GM13977 (cell line): Measurements from ENCODE around the gene NUP93.

Experiments
- DNase-seq: peaks from one replicate; pipeline ENCODE4 v3.0.0; 2012; ENCODE audit warnings: low spot score
- in situ Hi-C: fragments of 300-500 bp; cut with MboI; formaldehyde crosslinking; loops from one replicate; pipeline ENCODE4 v1.12.0; 2022; ENCODE audit warnings: low sequenced_read_pairs, low pct_unique_long_range_greater_than_20kb, mixed read lengths, inconsistent platforms; ENCODE audit not compliant: unreplicated experiment
- TF ChIP-seq, protein P1 (sequence below): IDR thresholded peaks from 2 replicates; pipeline ENCODE4 v1.5.1; 2012; ENCODE audit warnings: mild to moderate bottlenecking, control low read depth; ENCODE audit not compliant: insufficient read depth; ENCODE audit errors: extremely low read depth, missing control alignments

The NUP93 gene

DNA sequence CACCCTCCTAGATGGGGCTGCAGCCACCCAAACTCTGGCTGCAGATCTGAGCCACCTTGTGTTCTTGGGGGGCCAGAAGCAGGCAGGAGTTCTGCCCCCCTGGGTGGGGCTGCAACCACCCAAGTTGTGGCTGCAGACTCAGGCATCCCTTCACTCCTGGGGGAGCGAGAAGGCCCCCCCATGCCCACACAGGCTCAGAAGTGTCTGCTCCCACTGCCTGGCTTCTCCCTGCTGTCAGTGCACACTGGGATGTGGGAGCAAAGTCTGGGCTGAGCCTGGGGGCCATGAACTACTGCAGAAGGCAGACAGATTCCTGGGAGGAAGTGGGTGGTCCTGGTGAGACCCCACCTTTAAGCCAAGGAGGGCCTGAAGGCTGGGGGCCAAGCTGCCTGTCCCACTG lies 34.7 kb upstream of the NUP93 start:
- DNase-seq = no peak
- TF ChIP-seq, protein P1, sequence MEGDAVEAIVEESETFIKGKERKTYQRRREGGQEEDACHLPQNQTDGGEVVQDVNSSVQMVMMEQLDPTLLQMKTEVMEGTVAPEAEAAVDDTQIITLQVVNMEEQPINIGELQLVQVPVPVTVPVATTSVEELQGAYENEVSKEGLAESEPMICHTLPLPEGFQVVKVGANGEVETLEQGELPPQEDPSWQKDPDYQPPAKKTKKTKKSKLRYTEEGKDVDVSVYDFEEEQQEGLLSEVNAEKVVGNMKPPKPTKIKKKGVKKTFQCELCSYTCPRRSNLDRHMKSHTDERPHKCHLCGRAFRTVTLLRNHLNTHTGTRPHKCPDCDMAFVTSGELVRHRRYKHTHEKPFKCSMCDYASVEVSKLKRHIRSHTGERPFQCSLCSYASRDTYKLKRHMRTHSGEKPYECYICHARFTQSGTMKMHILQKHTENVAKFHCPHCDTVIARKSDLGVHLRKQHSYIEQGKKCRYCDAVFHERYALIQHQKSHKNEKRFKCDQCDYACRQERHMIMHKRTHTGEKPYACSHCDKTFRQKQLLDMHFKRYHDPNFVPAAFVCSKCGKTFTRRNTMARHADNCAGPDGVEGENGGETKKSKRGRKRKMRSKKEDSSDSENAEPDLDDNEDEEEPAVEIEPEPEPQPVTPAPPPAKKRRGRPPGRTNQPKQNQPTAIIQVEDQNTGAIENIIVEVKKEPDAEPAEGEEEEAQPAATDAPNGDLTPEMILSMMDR = no peak
- in situ Hi-C loops = no loop called here

DNA sequence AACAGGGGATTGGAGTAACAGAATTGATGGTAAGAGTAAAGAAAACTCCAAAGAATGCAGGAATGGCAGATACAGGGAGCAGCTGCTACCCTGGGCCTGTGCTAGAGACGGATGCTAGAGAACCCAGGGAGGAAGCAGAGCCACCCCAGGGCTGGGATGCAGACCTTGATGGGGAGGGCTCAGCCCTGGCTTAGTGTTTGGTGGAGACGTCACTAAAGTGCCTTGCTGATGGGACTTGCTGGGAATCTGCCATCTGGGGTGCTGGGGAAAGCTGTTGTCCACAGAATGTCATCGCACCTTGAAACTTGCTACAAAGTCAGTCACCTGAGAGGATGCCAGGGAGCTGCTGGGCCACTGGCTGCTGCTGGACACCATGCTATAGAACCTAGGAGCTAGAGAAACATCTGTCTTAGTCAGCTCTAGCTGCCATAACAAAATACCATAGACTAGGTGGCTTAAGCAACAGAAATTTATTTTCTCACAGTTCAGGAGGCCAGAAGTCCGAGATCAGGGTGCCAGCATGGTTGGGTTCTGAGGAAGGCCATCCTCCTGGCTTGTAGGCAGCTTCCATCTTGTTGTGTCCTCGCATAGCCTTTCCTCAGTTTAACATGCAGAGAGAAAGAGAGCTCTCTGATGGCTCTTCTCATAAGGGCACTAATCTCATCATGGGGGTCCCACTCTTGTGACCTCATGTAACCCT lies 32.3 kb upstream of the NUP93 start:
- in situ Hi-C loops = no loop called here

DNA sequence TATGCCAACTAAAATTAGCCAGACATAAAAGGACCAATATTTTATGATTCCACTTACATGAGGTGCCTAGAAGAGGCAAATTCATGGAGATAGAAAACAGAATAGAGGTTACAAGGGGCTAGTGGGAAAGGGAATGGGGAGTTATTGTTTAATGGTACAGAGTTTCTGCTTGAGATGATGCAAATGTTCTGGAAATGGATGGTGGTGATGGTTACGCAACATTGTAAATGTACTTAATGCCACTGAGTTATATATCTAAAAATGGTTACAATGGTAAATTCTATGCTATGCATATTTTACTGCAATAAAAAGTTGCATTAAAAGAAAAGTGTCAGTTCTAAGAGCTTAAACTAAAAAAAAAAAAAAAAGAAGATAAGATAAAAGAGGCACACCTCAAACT lies 29.7 kb upstream of the NUP93 start:
- in situ Hi-C loops = loop anchor here (10.0 kb wide), 1 partner anchor 125 kb away; no protein-coding TSS in a partner anchor
- DNase-seq = no peak
- TF ChIP-seq, protein P1 = no peak

More for the DNA sequence above, 32.3 kb upstream of the NUP93 start:
- TF ChIP-seq, protein P1 = no peak
- DNase-seq = no peak

DNA sequence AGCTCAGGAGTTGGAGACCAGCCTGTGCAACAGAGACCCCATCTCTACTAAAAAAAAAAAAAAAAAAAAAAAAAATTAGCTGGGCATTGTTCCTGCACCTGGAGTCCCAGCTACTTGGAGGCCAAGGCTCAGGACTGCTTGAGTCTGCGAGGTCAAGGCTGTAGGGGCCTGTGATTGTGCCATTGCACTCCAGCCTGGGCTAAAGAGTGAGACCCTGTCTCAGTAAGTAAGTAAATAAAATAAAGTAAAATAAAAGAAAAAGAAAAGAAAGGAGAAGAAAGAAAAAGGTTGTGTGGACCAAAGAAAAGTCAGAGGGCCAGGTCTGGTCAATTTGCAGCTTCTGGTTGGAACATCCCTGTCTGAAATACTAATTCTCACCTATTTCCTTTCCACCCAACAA lies 29.3 kb upstream of the NUP93 start:
- in situ Hi-C loops = loop anchor here (10.0 kb wide), 1 partner anchor 126 kb away; no protein-coding TSS in a partner anchor
- no peak for DNase-seq
- TF ChIP-seq, protein P1 = no peak

DNA sequence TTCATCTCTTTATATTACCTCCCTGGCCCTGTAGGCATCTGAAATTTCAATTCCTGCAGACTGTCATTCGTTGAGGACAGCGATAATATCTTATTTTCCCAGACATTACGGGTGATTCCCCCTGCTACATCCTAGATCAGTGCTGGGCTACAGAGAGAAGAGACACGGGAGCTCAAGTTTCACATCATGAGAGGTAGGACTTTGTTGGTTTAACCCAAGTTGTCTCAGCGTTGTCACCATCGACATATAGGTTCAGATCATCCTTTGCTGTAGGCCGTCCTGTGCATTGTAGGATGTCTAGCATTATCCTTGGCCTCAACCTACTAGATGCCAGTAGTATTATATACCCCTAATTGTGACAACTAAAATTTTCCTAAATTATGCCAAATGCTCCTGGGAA lies 28.4 kb upstream of the NUP93 start:
- DNase-seq = no peak
- in situ Hi-C loops = loop anchor here (10.0 kb wide), 1 partner anchor 127 kb away; no protein-coding TSS in a partner anchor
- TF ChIP-seq, protein P1 = no peak

DNA sequence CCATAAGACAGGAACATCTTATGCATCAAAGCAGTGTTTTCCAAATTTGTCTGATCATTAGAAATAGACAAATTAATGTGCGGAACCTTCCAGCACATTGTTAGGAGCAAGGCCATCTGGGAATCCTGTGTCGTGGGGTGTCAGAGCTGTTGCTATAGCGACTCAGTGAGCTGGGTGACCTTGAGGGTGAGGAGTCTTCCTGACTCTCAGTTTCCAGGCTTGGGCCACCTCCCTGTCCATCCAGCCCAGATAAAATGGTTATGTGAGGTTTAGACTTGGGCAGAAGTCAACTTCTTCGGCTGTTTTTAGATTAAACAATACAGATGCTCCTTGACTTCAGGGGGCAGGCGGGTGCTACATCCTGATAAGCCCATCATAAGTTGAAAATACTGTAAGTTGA lies 27.1 kb upstream of the NUP93 start:
- in situ Hi-C loops = loop anchor here (10.0 kb wide), 1 partner anchor 128 kb away; no protein-coding TSS in a partner anchor

More for the DNA sequence above, 27.1 kb upstream of the NUP93 start:
- DNase-seq = no peak
- TF ChIP-seq, protein P1 = no peak
